ENCODE measurements around the gene C6orf136.
"Not testable (repeated sequence)": the region's sequence is repeated elsewhere in the genome, so short reads cannot be mapped to it uniquely, and the experiment has no call there.

Gene C6orf136

GRCh38 chr6:30664994-30665767, 18.2 kb downstream of the C6orf136 start:
- DNase-seq, result no peak

GRCh38 chr6:30666300-30666699, 19.4 kb downstream of the C6orf136 start:
- DNase-seq, result not testable (repeated sequence)

GRCh38 chr6:30670760-30671527, 24.0 kb downstream of the C6orf136 start:
- peak; percentile 50 for DNase-seq

GRCh38 chr6:30672445-30673253, 25.7 kb downstream of the C6orf136 start, which contains the start of gene DHX16:
TSS of gene DHX16 (minus strand) at chr6:30673006. CDS start at chr6:30672841, 165 bp downstream.
- DNase-seq, result peak; percentile 73

- DNase-seq, result no peak
These were observed 29.8 kb downstream of the C6orf136 start for GRCh38 chr6:30676660-30677285.

GRCh38 chr6:30678964-30679726, 32.2 kb downstream of the C6orf136 start:
- DNase-seq, result peak; percentile 87

- DNase-seq, result no peak
These were observed 33.0 kb downstream of the C6orf136 start for GRCh38 chr6:30679765-30680535.

- no peak for DNase-seq
These were observed 34.8 kb downstream of the C6orf136 start for GRCh38 chr6:30681766-30682142.

- DNase-seq, result peak; percentile 68
These were observed 35.5 kb downstream of the C6orf136 start for GRCh38 chr6:30682143-30683117.

- no peak for DNase-seq
These were observed 36.4 kb downstream of the C6orf136 start for GRCh38 chr6:30683183-30683979.

- DNase-seq, result no peak
These were observed 37.0 kb downstream of the C6orf136 start for GRCh38 chr6:30683980-30684338.

- no peak for DNase-seq
These were observed 37.6 kb downstream of the C6orf136 start for GRCh38 chr6:30684386-30685156.

GRCh38 chr6:30685157-30686008, 38.5 kb downstream of the C6orf136 start:
- DNase-seq, result no peak

GRCh38 chr6:30686009-30686907, 39.3 kb downstream of the C6orf136 start, which contains the start of gene PPP1R18:
TSS of gene PPP1R18 (minus strand) at chr6:30686645. CDS start at chr6:30686018, 627 bp downstream.
- DNase-seq, result peak; percentile 65

- DNase-seq, result peak; percentile 60
These were observed 40.1 kb downstream of the C6orf136 start for GRCh38 chr6:30686908-30687658.
